ENCODE results near the gene CCNF. TPM values are rescaled to one million over a fixed set of nuclear protein-coding genes. Genes with fewer than 3 reads are reported as not detected.
"Not testable (repeated sequence)": the region's sequence is repeated elsewhere in the genome, so short reads cannot be mapped to it uniquely, and the experiment has no call there.

CCNF gene
- total RNA-seq, 1 donor from 2014 or later = 7.8 TPM

DNA sequence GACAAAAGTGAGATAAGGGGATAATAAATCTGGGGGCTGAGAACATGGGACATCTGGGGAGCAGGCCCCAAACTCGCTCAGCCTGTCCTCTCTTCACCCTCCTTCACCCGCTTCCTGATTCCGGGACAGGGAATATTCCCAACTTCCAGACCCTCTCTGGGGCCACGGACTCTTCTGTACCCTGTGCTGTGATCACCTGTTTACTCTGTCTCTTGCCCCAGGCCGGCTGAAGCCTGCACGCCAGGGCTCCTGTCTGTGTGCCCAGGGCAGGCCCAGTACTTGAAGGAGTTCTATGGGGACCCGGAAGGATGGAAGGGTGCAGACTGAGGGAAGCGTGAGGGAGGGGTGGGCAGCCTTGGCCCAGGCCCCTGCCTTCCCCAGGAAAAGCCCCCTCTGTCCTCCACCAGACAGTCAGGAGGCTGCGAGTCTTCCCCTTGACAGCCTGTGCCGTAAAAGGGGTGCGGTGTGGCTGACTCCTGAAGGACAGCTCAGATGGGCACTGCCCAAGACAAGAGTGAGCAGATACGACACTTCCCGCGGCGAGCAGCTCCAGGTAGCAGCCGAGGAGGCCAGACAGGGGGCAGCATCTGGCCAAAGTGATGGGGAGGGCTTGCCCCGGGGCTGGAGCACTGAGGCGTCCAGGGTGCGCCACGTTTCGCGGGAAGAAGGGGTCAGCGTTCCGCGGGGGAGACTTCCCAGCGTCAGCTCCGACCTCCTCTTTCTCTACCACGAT is 1.0 kb upstream of the CCNF start:
- no peak for DNase-seq

DNA sequence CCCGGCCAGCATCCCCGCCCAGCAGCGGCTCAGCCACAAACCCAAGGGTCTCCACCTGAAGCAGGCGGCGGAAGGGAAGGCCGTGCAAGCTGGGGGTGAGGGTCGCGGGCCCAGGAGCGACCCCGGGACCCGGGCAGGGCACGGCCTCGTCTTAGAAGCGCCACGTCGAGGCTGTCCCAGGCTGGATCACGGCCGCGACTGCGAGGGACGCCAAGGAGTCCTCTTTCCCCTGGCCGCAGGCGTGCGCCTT is 538 bp upstream of the CCNF start:
- no peak for DNase-seq

DNA sequence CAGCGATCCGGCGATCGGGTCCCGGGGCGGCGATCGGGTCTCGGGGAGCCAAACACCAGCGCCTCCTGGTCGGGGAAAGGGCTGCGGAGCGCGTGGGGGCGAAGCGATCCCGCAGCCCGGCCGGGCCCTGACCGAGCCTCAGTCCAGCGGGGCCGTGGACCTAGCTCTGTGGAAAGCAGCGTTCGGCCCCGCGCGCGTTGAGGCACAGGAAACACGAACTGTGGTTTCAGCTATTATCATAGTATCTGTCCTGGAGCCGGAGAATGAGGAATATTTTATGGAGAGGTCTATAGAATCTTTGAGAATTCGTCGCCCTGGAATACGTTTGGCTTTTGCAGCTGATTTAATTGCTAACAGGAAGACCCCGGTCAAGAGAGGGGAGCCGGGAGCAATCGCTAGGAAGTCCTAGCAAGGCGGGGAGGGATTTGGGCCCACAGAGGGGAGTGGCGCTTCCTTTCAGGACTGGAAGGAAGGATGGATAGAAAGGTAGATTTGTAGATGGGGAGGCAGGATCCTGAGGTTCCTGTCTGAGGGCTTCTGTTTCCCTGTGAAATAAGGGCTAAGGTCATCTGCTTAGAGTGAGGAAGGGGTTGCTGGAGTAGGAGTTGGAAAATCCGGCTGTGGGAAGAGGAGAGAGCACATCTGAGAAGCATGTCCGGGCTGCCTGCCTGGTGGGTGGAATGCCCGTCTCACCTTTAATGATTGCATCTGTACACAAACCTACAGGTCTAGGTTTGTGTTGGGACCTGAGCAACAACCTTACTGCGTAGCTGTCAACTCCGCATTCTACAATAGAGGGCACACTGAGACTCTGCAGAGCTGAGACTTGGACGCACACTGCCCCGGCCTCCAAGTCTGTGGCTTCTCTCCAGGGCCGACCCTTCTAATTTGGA is 770 bp downstream of the CCNF start:
- no peak for DNase-seq

GRCh38 chr16:2432286-2432685 is 3.0 kb downstream of the CCNF start:
- no peak for DNase-seq

DNA sequence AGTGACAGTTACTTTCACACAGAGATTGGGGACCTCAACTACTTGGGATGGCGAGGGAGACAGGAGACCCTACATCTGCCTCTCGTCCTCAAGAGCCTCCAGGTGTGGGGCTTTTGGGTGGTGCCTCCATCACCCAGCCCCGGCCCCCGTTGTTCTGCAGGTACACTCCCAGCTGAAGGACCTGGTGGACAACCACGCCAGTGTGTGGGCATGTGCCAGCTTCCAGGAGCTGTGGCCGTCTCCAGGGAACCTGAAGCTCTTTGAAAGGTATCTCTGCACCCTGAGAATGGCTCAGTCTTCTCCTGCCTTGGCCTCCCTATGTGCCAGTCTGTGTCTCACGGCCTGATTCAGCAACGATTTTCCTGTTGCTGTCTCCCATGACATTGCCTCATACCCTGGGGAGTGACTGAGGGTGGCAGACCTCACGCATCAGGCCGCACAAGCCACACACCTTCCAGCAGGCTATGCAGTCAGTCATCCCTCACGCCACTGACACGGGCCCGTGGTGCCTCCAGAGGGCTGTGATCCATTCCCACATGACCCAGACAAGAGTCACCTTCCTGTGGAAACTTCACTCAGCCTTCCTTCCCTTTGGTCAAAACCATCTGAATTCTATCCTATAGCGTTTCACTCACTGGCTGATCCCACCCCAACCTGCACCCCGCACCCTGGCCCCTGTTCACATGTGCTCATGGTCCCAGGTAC is 3.7 kb downstream of the CCNF start:
- no peak for DNase-seq

DNA sequence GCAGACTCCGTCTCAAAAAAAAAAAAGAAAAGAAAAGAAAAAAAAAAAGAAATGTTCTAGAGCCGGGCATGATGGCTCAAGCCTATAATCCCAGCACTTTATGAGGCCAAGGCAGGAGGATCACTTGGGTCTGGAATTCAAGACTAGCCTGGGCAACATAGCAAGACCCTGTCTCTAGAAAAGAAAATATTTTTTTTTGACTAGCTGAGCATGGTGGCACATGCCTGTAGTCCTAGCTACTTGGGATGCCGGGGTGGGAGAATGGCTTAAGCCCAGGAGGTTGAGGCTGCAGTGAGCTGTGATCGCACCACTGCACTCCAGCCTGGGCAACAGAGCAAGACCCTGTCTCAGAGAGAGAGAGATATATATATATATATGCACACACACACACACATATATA is 6.0 kb downstream of the CCNF start:
- DNase-seq = not testable (repeated sequence)

GRCh38 chr16:2436110-2436509 is 6.9 kb downstream of the CCNF start:
- no peak for DNase-seq

DNA sequence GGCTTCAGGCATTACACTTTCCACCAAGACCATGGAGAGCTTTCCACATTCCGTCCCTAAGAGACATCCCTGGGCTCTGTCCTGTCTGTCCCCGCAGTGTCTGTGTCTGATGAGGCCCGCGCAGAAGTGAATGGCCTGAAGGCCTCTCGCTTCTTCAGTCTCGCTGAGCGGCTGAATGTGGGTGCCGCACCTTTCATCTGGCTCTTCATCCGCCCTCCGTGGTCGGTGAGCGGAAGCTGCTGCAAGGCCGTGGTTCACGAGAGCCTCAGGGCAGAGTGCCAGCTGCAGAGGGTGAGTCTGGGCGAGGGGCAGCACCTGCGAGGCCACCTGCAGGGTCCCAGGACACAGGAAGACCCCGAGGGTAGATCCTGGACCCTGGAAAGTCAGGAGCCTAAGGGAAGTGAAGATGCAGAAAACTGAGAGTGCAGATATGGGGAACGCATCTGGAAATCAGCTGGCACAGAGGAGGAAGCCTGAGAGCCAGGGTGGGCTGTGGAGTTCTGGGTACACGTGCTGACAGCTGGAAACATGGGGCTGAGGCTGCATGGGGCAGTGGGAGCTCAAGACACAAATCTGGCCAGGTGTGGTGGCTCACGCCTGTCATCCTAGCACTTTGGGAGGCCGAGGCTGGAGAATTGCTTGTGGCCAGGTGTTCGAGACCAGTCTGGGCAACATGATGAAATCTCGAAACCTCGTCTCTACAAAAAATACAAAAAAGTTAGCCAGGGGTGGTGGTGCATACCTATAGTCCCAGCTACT is 8.0 kb downstream of the CCNF start:
- no peak for DNase-seq

GRCh38 chr16:2438121-2438520 is 8.9 kb downstream of the CCNF start:
- DNase-seq = no peak

DNA sequence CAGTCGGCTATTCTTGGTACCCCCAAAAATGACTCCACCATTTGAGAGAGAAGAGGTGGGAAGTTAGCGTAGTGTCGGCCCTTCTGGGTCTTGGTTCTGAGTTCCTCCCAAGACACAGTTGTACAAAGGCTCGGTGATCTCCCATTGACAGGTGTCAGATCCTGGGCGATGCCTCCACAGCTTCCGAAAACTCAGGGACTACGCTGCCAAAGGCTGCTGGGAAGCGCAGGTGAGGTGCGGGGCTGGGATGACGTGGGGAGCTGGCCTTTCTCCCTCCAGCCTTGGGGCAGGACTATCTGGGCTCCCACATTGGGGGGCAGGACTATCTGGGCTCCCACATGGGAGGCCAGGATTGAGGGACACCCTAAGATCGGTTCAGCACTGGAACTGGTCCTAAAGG is 10.4 kb downstream of the CCNF start:
- DNase-seq = no peak

DNA sequence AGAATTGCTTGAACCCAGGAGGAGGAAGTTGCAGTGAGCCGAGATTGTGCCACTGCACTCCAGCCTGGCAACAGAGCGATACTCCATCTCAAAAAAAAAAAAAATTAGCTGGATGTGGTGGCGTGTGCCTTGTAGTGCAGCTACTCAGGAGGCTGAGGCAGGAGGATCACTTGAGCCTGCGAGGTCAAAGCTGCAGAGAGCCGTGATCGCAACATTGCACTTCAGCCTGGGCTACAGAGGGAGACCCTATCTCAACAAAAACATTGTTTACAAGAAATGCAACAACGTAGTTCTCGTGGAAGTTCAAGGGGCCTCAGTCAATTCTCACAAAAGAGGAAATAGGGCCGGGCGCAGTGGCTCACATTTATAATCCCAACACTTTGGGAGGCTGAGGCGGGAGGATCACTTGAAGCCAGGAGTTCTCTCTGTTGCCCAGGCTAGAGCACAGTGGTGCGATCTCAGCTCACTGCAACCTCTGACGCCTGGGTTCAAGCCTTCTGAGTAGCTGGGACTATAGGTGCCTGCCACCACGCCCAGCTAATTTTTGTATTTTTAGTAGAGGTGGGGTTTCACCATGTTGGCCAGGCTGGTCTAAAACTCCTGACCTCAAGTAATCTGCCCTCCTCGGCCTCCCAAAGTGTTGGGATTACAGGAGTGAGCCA is 12.0 kb downstream of the CCNF start:
- not testable (repeated sequence) for DNase-seq

DNA sequence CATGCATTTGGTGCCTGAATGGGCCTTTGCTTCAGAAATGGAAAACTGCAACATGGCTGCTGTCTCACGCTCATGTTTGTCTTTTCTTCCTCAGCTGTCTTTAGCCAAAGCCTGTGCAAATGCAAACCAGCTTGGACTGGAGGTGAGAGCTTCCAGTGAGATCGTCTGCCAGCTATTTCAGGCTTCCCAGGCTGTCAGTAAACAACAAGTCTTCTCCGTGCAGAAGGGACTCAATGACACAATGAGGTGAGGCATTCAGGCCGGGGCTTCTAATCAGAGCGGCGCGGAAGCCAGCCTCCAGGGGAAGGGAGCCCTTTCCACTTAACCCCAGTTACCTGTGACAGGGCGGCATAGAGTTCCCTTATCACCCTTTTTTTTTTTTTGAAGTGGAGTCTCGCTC is 14.3 kb downstream of the CCNF start:
- no peak for DNase-seq

- no peak for DNase-seq
These were observed 18.8 kb downstream of the CCNF start for GRCh38 chr16:2447920-2448583.

- no peak for DNase-seq
These were observed 19.9 kb downstream of the CCNF start for GRCh38 chr16:2449118-2449517.

GRCh38 chr16:2450535-2450934 is 21.3 kb downstream of the CCNF start:
- DNase-seq = no peak

DNA sequence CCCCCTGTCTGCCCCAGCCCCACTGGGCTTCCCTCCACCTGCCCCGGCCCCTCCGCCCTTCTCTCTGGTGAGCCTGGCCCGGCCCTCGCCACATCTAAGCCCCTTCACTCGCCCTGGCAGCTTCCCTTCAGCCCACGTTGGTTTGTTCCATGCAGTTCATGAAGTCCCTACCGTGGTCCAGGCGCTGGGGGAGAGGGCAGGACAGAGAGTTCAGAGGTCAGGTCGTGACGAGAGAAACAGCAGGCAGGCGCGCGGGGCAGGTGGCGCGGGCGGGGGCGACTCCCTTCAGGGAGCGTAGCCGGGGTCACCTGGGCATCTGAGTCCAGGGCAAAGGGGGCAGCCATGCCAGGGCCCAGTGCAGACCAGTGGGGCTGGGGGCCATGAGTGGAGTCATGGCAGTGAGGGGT is 21.7 kb downstream of the CCNF start:
- DNase-seq = no peak

- DNase-seq = no peak
These were observed 22.6 kb downstream of the CCNF start for GRCh38 chr16:2451851-2452320.

GRCh38 chr16:2452650-2453049 is 23.4 kb downstream of the CCNF start:
- no peak for DNase-seq

GRCh38 chr16:2455081-2455845 is 26.0 kb downstream of the CCNF start:
- no peak for DNase-seq

DNA sequence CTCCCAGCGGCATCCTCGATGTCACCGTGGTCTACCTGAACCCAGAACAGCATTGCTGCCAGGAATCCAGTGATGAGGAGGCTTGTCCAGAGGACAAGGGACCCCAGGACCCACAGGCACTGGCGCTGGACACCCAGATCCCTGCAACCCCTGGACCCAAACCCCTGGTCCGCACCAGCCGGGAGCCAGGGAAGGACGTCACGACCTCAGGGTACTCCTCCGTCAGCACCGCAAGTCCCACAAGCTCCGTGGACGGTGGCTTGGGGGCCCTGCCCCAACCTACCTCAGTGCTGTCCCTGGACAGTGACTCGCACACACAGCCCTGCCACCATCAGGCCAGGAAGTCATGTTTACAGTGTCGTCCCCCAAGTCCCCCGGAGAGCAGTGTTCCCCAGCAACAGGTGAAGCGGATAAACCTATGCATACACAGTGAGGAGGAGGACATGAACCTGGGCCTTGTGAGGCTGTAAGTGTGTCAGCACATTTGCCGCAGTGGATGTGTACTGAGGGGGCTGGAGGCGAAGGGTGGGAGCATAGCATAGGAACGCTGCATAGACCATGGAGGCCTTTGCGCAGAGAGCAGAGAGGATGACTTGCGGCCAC is 27.4 kb downstream of the CCNF start:
- no peak for DNase-seq

Measured in skin of body (tissue), 2 donors.